Hepatocyte (in vitro differentiated cells): ENCODE measurements around the gene KCNS3. TPM values are rescaled to one million over a fixed set of nuclear protein-coding genes. Genes with fewer than 3 reads are reported as not detected.

ENCODE experiments used
- DNase-seq: peaks from one replicate; pipeline ENCODE4 v3.0.0-alpha.2; 2016; ENCODE audit warnings: low spot score
- H2AFZ ChIP-seq: fragments of 200-600 bp; sonication (generic); 2 replicates; pipeline ENCODE4 v1.6.0; 2016; ENCODE audit warnings: antibody characterized with exemption, mild to moderate bottlenecking
- H3K27ac ChIP-seq: fragments of 200-600 bp; sonication (generic); 2 replicates; pipeline ENCODE4 v1.5.1; 2016; ENCODE audit warnings: mild to moderate bottlenecking
- H3K27me3 ChIP-seq: fragments of 200-600 bp; sonication (generic); 2 replicates; pipeline ENCODE4 v1.6.1; 2016
- H3K36me3 ChIP-seq: fragments of 200-600 bp; sonication (generic); replicated peaks from 2 replicates; pipeline ENCODE4 v1.5.1; 2016; ENCODE audit warnings: low read depth; ENCODE audit not compliant: insufficient read depth
- H3K4me1 ChIP-seq: fragments of 200-600 bp; sonication (generic); 2 replicates; pipeline ENCODE4 v1.5.1; 2016; ENCODE audit warnings: mild to moderate bottlenecking, moderate library complexity; ENCODE audit not compliant: insufficient read depth
- H3K4me2 ChIP-seq: fragments of 200-600 bp; sonication (generic); 2 replicates; pipeline ENCODE4 v1.6.0; 2016
- H3K4me3 ChIP-seq: fragments of 200-600 bp; sonication (generic); 2 replicates; pipeline ENCODE4 v1.5.1; 2016; ENCODE audit warnings: mild to moderate bottlenecking
- H3K79me2 ChIP-seq: fragments of 200-600 bp; sonication (generic); 2 replicates; pipeline ENCODE4 v1.6.0; 2017; ENCODE audit warnings: mild to moderate bottlenecking
- H3K9me2 ChIP-seq: fragments of 200-600 bp; sonication (generic); replicated peaks from 2 replicates; pipeline ENCODE4 v1.6.0; 2017; ENCODE audit warnings: mild to moderate bottlenecking; ENCODE audit not compliant: insufficient read depth
- H3K9me3 ChIP-seq: fragments of 200-600 bp; sonication (generic); 2 replicates; pipeline ENCODE4 v1.5.1; 2016; ENCODE audit warnings: low read depth, mild to moderate bottlenecking
- H4K20me1 ChIP-seq: fragments of 200-600 bp; sonication (generic); 2 replicates; pipeline ENCODE4 v1.6.0; 2016; ENCODE audit warnings: mild to moderate bottlenecking; ENCODE audit not compliant: insufficient read depth, poor library complexity, severe bottlenecking
- EZH2 ChIP-seq: fragments of 200-600 bp; sonication (generic); IDR thresholded peaks from 2 replicates; pipeline ENCODE4 v1.6.1; 2016; ENCODE audit warnings: antibody characterized with exemption, mild to moderate bottlenecking, borderline replicate concordance
- EZH2phosphoT487 ChIP-seq: fragments of 200-600 bp; sonication (generic); IDR thresholded peaks from one replicate; pipeline ENCODE4 v1.6.1; 2018; ENCODE audit warnings: antibody characterized with exemption, mild to moderate bottlenecking, low read depth, moderate library complexity; ENCODE audit not compliant: unreplicated experiment, severe bottlenecking
- WGBS: methylation state at CpG from one replicate; pipeline ENCODE4 v1.1.6; 2016; ENCODE audit warnings: low lambda C conversion rate; ENCODE audit errors: missing lambda C conversion rate; 5-methylcytosine and 5-hydroxymethylcytosine counted together
- polyA plus RNA-seq: library from polyadenylated mRNA; unstranded; fragments of >200 nt; fragmentation: Nextera tagmentation; extraction: Ambion mirVana; gene quantifications from 2 replicates; pipeline ENCODE4 v1.2.1, GENCODE V29; 2016
- total RNA-seq: library from RNA; depleted of rRNA; stranded (reverse); fragments of >200 nt; gene quantifications from 2 replicates; pipeline ENCODE4 v1.2.3, GENCODE V29; 2014
- TF ChIP-seq, protein P1 (sequence below): fragments of 200-600 bp; sonication (generic); IDR thresholded peaks from 2 replicates; pipeline ENCODE4 v1.5.1; 2016; ENCODE audit warnings: antibody characterized with exemption, mild to moderate bottlenecking; ENCODE audit not compliant: poor library complexity

KCNS3 gene
- total and polyA plus RNA-seq, 2 experiments from 2014 or later = 4.8 TPM

DNA sequence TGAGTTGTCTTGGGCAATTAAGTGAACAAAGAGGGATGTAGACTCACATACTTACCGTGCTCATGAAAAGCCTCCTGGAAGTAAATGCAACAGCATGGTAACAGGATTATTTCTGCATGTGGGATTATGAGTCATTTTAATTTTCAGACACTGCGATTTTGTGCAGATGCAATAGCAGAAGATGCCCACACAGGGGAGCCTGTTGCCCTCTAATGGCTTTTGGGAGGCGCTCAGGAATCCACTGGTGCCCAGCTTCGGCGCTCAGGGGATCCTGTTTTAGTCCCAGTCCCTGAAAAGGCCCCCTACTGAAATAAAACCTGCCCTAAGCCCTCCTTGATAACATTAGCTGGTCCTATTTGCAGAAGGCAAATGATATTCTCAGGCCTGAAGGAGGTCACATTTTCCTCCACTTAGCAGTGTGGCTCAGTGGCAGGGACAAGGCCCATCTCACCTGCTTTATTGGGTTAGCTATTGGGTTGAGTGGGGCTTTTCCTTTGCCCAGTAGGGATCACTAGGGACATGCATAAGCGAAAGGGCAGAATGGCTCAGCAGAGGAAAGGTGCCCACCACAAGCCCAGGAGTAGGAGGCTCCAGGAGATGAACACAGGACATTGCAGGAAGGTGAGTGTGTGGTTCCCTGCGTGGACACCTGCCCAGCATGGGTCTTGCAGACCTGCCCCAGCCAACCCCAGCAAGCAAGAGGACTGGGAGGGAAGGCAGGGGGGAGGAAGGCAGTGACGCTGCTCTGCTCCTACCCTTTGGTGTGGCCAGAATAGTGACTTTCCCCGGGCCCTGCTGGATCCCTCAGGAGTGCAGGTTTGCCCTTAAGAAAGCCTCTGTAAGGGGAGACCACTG, 26.5 kb upstream of the KCNS3 start:
- Histone ChIP-seq H3K9me3 (no peaks in the 10 kb centered on the region), H3K79me2 (no peaks in the 10 kb centered on the region), H3K4me2 (no peak overlapping the region), H2AFZ (no peak overlapping the region), H3K9me2 (no peaks in the 10 kb centered on the region), H4K20me1 (no peaks in the 10 kb centered on the region), H3K4me1 (peaks cover 3% of the 10 kb centered on the region), H3K4me3 (no peak overlapping the region), H3K36me3 (no peaks in the 10 kb centered on the region), H3K27me3 (peaks cover 10% of the 10 kb centered on the region), H3K27ac (no peak overlapping the region)
- TF ChIP-seq, protein P1, sequence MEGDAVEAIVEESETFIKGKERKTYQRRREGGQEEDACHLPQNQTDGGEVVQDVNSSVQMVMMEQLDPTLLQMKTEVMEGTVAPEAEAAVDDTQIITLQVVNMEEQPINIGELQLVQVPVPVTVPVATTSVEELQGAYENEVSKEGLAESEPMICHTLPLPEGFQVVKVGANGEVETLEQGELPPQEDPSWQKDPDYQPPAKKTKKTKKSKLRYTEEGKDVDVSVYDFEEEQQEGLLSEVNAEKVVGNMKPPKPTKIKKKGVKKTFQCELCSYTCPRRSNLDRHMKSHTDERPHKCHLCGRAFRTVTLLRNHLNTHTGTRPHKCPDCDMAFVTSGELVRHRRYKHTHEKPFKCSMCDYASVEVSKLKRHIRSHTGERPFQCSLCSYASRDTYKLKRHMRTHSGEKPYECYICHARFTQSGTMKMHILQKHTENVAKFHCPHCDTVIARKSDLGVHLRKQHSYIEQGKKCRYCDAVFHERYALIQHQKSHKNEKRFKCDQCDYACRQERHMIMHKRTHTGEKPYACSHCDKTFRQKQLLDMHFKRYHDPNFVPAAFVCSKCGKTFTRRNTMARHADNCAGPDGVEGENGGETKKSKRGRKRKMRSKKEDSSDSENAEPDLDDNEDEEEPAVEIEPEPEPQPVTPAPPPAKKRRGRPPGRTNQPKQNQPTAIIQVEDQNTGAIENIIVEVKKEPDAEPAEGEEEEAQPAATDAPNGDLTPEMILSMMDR = peak; percentile 94
- TF ChIP-seq EZH2phosphoT487 = no peak
- WGBS = 47% methylated on average over 9 of the region's 9 CpGs
- peak; percentile 78 for DNase-seq

DNA sequence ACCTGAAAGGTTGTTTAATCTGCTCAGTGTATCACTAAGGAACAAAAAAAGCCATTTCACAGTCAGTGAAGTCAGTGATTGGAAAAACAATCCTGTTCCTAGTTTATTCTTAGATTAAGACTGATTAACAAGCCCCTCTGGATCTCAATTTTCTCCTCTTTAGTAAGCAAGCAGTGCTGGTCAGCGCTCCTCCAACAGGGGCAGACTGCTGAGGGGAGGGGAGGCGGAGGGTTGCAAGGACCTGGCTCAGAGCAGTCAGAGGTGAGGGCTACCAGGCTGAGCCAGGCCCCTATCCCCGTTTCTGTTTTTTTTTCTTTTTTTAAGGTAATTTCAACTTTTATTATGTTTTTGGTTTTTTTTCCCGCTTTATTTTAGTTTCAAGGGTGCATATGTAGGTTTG, 24.7 kb upstream of the KCNS3 start:
- TF ChIP-seq EZH2phosphoT487 = no peak
- TF ChIP-seq, protein P1 = no peak
- H3K27ac ChIP-seq = no peak overlapping the region
- peaks cover 13% of the 10 kb centered on the region for H3K27me3 ChIP-seq
- no peaks in the 10 kb centered on the region for H3K36me3 ChIP-seq
- H3K9me3 ChIP-seq = no peaks in the 10 kb centered on the region
- H3K4me1 ChIP-seq = peaks cover 2% of the 10 kb centered on the region
- no peak overlapping the region for H3K4me2 ChIP-seq
- no peaks in the 10 kb centered on the region for H3K79me2 ChIP-seq
- no peaks in the 10 kb centered on the region for H4K20me1 ChIP-seq
- no peak for DNase-seq
- no peak overlapping the region for H2AFZ ChIP-seq
- no peak overlapping the region for H3K4me3 ChIP-seq
- 64% methylated on average over 4 of the region's 4 CpGs for WGBS
- H3K9me2 ChIP-seq = no peaks in the 10 kb centered on the region

DNA sequence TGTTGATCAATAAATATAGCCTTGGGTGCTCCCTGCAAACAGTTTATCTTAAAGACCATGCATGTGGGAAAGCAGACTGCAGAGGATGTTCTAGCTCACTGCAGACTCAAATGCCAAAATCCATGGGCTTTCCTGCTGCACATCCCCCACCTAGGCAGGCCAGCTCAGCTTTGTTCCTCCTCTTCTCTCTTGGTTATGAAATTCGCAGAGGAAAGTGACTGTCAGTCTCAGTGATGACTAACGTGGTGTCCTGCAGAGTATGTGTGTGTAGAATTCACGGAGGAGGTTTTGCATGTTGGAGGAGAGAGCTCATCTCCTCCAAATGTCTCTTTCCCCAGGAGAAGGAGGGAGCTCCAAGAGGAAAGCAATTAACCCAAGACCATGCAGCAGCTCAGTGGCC, 21.4 kb upstream of the KCNS3 start:
- H3K4me1 ChIP-seq = no peaks in the 10 kb centered on the region
- no peaks in the 10 kb centered on the region for H3K9me2 ChIP-seq
- no peak for TF ChIP-seq EZH2phosphoT487
- H2AFZ ChIP-seq = no peak overlapping the region
- H3K79me2 ChIP-seq = no peaks in the 10 kb centered on the region
- H3K9me3 ChIP-seq = no peaks in the 10 kb centered on the region
- H3K4me2 ChIP-seq = no peak overlapping the region
- H3K27me3 ChIP-seq = peaks cover 19% of the 10 kb centered on the region
- 54% methylated on average over 3 of the region's 3 CpGs for WGBS
- H4K20me1 ChIP-seq = no peaks in the 10 kb centered on the region
- H3K36me3 ChIP-seq = no peaks in the 10 kb centered on the region
- H3K4me3 ChIP-seq = no peak overlapping the region
- no peak for DNase-seq
- no peak overlapping the region for H3K27ac ChIP-seq

DNA sequence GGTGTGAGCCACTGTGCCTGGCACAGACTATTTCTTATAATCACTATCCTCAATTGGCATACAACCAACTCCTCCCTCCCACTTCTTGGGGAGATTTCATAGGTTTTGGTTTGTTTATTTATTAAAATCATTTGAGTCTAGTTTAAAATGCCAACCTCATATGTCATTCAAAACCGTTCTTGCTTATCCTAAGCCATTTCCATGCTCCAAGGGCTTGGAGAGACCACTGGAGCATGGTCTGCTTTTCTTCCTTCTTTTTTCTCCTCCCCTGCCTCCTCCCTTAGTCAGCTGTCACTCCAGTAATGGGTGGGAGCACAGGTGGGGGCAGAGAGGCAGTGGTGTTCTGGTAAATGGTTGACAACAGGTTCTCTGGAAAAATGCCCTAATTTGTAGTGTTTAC, 20.4 kb upstream of the KCNS3 start:
- Histone ChIP-seq H3K4me3 (no peak overlapping the region), H3K9me3 (no peaks in the 10 kb centered on the region), H3K9me2 (no peaks in the 10 kb centered on the region), H3K27ac (no peak overlapping the region), H3K36me3 (no peaks in the 10 kb centered on the region), H3K4me1 (no peaks in the 10 kb centered on the region), H3K27me3 (peaks cover 19% of the 10 kb centered on the region), H3K79me2 (no peaks in the 10 kb centered on the region), H3K4me2 (no peak overlapping the region), H2AFZ (no peak overlapping the region), H4K20me1 (no peaks in the 10 kb centered on the region)
- no peak for TF ChIP-seq EZH2
- no peak for TF ChIP-seq EZH2phosphoT487
- TF ChIP-seq, protein P1 = no peak
- WGBS = 77% methylated on average over 1 of the region's 1 CpG
- DNase-seq = no peak
